Dendritic cell treated with granulocyte-macrophage colony-stimulating factor and Interleukin-4, amounts not matched to agents 40 ng/mL and 50 ng/mL, for 4 days (primary cell): ENCODE data around the gene IL27RA.
A peak's percentile ranks its signal among the peaks of the same experiment; 100 is the strongest.

ENCODE experiments used
- H3K27ac Mint-ChIP-seq: one replicate; pipeline ENCODE4 v1.8.0; 2022; ENCODE audit warnings: mild to moderate bottlenecking, mixed read lengths
- H3K27me3 Mint-ChIP-seq: one replicate; pipeline ENCODE4 v1.8.0; 2022; ENCODE audit warnings: mild to moderate bottlenecking, mixed read lengths
- H3K36me3 Mint-ChIP-seq: one replicate; pipeline ENCODE4 v1.8.0; 2022; ENCODE audit warnings: low read depth, mixed read lengths
- H3K4me1 Mint-ChIP-seq: one replicate; pipeline ENCODE4 v1.8.0; 2022; ENCODE audit warnings: low read depth, mixed read lengths
- H3K4me3 Mint-ChIP-seq: one replicate; pipeline ENCODE4 v1.8.0; 2022; ENCODE audit warnings: mild to moderate bottlenecking, moderate library complexity, mixed read lengths
- H3K9me3 Mint-ChIP-seq: one replicate; pipeline ENCODE4 v1.8.0; 2022; ENCODE audit warnings: mixed read lengths
- intact Hi-C: fragments of 100-400 bp; cut with micrococcal nuclease; formaldehyde crosslinking; loops from one replicate; pipeline ENCODE4 v1.15.0; 2022

IL27RA gene

DNA sequence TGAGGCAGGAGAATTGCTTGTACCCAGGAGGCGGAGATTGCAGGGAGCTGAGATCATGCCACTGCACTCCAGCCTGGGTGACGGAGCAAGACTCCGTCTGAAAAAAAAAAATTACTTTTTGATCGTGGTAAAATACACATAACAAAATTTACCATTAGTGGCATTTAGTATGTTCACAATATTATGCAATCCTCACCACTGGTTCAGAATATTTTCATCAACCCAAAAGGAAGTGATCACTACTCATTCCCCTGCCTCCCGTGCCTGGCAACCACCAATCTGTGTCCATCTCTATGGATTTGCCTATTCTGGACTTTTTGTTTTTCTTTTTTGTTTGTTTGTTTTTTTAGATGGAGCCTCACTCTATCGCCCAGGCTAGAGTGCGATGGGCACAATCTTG, 31.5 kb downstream of the IL27RA start:
- Mint-ChIP-seq H3K27ac (no peak overlapping the region), H3K9me3 (no peaks in the 10 kb centered on the region), H3K27me3 (peaks cover 46% of the 10 kb centered on the region)

DNA sequence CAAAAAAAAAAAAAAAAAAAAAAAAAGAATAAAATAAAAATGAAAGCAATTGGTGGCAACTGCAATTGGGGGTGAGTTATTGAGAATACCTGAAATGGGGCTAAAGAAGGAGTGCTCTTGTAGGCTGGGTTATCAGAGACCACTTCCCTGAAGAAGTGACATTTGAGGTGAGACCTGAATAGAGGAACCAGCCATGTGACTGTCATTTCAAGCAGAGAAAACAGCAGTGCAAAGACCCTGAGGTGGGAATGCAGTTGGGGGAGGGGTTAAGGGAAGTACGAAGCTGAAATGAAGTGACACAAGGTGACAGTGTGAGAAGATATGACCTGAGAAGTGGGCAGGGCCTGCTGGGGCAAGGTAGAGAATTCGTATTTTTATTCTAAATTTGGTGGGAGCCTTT, 34.6 kb downstream of the IL27RA start:
- peaks cover 34% of the 10 kb centered on the region for H3K27me3 Mint-ChIP-seq
- H3K9me3 Mint-ChIP-seq = no peaks in the 10 kb centered on the region
- peaks cover 10% of the 10 kb centered on the region for H3K4me1 Mint-ChIP-seq
- intact Hi-C loops = no loop called here
- no peak overlapping the region for H3K27ac Mint-ChIP-seq
- no peak overlapping the region for H3K4me3 Mint-ChIP-seq
- no peaks in the 10 kb centered on the region for H3K36me3 Mint-ChIP-seq

More for the DNA sequence above, 31.5 kb downstream of the IL27RA start:
- Mint-ChIP-seq H3K4me3 (no peak overlapping the region), H3K4me1 (peaks cover 20% of the 10 kb centered on the region), H3K36me3 (no peaks in the 10 kb centered on the region)
- intact Hi-C loops = no loop called here

DNA sequence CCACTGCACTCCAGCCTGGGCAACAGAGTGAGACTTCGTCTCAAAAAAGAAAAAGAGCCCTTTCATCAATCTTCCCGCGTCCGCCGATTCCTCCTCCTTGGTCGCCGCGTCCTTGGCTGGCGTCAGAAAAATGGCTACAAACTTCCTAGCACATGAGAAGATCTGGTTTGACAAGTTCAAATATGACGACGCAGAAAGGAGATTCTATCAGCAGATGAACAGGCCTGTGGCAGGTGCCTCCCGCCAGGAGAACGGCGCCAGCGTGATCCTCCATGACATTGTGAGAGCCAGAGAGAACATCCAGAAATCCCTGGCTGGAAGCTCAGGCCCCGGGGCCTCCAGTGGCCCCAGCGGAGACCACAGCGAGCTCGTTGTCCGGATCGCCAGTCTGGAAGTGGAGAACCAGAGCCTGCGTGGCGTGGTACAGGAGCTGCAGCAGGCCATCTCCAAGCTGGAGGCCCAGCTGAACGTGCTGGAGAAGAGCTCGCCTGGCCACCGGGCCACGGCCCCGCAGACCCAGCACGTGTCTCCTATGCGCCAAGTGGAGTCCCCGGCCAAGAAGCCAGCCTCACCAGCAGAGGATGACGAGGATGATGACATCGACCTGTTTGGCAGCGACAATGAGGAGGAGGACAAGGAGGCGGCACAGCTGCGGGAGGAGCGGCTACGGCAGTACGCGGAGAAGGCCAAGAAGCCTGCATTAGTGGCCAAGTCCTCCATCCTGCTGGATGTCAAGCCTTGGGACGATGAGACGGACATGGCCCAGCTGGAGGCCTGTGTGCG, 38.9 kb downstream of the IL27RA start:
- no peak overlapping the region for H3K27ac Mint-ChIP-seq
- intact Hi-C loops = loop anchor here (5.0 kb wide), 1 partner anchor 188 kb away; no protein-coding TSS in a partner anchor
- no peak overlapping the region for H3K4me3 Mint-ChIP-seq

DNA sequence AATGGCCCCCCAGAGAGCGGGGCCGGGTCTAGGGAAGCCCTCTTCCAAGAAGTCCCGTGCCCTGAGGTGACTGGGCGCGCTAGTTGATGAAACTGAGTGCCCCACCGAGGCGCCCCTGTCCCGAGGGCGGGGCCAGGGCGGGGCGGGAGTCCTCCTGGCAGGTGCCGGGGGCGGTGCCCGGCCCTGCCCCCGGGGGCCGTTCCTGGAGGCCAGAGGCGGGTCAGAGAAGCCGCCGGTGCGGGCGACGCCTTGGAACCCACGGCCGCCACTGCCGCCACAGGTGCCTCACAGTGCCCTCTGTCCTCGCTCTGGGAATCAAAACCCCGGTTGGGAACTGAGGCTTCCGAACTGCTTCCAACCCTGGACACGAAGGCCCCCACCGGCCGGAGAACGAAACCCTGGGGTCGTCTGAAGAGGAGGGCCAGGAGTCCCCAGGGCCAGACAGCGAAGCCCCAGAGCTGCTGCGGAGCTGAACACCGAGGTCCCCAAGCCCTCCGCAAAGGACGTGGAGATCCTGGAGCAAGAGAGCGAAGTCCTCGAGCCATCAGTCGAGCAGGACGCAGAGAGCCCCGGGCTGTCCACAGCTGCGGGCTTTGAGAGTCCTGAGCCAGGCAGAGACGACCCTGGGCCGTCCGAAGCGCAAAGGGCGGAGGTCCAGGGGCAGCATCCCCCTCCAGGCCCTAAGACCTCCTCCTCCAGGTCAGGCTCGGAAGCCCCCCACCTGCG, 41.1 kb downstream of the IL27RA start, which contains the start of gene MISP3:
Gene MISP3 (plus strand): TSS at position 252 of the 726 bp plus-strand sequence. CDS start 524 bp downstream, outside the sequence.
- H3K27ac Mint-ChIP-seq = peak within 1 kb of the TSS; percentile 93
- intact Hi-C loops = loop anchor here (2.0 to 5.0 kb wide), 2 partner anchors 64 to 190 kb away; partner anchors contain the start of gene ASF1B
- peaks cover 36% of the 10 kb centered on the region for H3K27me3 Mint-ChIP-seq
- H3K9me3 Mint-ChIP-seq = no peaks in the 10 kb centered on the region
- peaks cover 42% of the 10 kb centered on the region for H3K4me1 Mint-ChIP-seq
- H3K4me3 Mint-ChIP-seq = peak within 1 kb of the TSS; percentile 100
- peaks cover 17% of the 10 kb centered on the region for H3K36me3 Mint-ChIP-seq

More for the DNA sequence above, 38.9 kb downstream of the IL27RA start:
- Mint-ChIP-seq H3K4me1 (peaks cover 40% of the 10 kb centered on the region), H3K9me3 (no peaks in the 10 kb centered on the region), H3K27me3 (peaks cover 43% of the 10 kb centered on the region), H3K36me3 (peaks cover 17% of the 10 kb centered on the region)

DNA sequence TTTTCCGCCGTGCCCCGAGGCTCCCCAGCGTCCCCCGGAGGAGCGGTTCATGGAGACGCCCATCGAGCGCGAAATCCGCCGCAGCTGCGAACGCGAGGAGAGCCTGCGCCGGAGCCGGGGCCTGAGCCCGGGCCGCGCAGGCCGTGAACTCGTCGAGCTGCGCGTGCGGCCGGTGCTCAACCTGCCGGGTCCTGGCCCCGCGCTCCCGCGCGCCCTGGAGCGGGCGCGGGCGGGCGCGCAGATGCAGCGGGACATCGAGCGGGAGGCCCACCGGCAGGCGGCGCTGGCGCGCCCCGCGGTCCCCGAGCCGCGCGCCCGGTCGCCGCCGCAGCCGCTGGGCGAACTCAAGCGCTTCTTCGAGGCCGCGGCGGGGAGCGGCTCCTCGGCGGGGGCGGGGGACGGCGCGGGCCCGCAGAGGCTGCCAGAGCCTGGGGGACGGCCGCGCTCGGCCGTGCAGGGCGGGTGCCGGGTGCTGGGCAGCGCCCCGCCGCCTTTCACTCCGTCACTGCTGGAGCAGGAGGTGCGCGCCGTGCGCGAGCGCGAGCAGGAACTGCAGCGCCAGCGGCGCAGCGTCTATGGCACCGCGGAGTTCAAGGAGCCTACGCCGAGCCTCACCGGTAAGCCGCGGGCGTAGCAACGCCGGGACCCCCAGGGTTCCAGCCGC, 41.8 kb downstream of the IL27RA start:
- no peaks in the 10 kb centered on the region for H3K9me3 Mint-ChIP-seq
- H3K4me3 Mint-ChIP-seq = peak overlapping the region; percentile 100
- intact Hi-C loops = loop anchor here (2.0 to 5.0 kb wide), 2 partner anchors 63 to 191 kb away; partner anchors contain the start of gene ASF1B
- peaks cover 36% of the 10 kb centered on the region for H3K27me3 Mint-ChIP-seq
- H3K4me1 Mint-ChIP-seq = peaks cover 46% of the 10 kb centered on the region
- peaks cover 17% of the 10 kb centered on the region for H3K36me3 Mint-ChIP-seq
- H3K27ac Mint-ChIP-seq = peak overlapping the region; percentile 93

DNA sequence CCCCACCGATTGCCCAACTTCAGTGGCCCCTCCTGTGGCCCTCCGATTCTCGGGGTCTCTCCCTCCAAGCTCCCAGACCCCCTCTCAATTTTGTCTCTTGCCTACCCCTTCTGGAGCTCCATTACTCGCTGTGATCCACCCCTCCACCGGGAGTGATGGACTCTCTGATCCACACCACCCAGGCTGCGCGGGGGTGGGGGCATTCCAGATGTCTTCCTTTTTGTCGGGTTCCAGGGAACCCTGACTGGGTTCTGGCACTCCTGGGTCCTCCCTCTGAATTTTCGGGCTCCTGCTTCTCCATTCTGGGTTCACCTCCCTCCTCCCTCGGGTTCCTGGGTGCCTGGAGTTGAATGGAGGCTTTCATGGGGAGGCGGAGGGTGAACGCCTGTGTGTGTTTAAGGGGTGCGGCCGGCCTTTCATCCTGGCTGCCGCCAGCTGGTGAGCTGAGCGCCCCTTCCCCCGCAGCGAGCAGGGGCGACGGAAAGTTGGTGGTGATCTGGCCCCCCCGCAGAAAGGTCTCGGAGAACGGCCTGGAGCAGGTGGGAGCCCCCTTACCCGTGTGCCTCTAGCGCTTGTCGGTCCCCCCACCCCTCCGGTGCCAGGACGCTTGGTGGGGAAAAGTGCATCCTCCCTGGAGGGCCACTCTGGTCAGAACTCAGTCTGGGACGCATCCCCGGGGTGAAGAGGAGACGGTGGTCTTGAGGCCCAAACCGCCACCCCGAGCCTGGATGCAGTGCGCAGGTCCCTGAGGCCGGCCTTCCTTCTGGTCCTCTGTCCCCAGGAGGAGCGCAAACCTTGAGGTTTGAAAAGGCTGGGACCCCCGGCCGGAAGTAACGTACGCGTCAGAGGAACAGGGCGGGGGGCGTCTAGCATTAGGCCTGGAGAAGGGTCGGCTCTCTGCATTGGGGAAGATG, 42.6 kb downstream of the IL27RA start:
- H3K27ac Mint-ChIP-seq = peak overlapping the region; percentile 93
- no peaks in the 10 kb centered on the region for H3K9me3 Mint-ChIP-seq
- peaks cover 48% of the 10 kb centered on the region for H3K4me1 Mint-ChIP-seq

DNA sequence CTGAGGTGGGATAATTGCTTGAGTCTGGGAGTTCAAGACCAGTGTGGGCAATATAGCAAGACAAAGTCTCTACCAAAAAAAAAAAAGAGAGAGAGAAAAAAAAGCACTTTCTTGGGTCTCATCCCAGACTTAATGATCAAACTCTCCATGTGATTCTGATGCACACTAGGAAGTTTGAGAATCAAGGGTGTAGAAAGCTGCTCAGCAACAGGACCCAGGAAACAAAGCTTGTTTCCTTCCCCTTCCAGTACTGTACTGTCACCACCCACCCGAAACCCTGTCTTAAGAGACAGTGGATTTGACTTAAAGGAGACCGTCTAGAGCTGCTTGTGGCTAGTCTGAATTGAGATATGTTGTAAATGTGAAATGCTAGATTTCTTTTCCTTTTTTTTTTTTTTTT, 46.8 kb downstream of the IL27RA start:
- Mint-ChIP-seq H3K27ac (peak overlapping the region; percentile 69), H3K36me3 (peaks cover 17% of the 10 kb centered on the region), H3K4me3 (no peak overlapping the region), H3K27me3 (peaks cover 6% of the 10 kb centered on the region), H3K4me1 (peaks cover 51% of the 10 kb centered on the region), H3K9me3 (no peaks in the 10 kb centered on the region)
- intact Hi-C loops = no loop called here

More for the DNA sequence above, 42.6 kb downstream of the IL27RA start:
- Mint-ChIP-seq H3K36me3 (peaks cover 17% of the 10 kb centered on the region), H3K4me3 (peak overlapping the region; percentile 100), H3K27me3 (peaks cover 35% of the 10 kb centered on the region)
- intact Hi-C loops = loop anchor here (2.0 to 5.0 kb wide), 2 partner anchors 63 to 192 kb away; partner anchors contain the start of gene ASF1B

DNA sequence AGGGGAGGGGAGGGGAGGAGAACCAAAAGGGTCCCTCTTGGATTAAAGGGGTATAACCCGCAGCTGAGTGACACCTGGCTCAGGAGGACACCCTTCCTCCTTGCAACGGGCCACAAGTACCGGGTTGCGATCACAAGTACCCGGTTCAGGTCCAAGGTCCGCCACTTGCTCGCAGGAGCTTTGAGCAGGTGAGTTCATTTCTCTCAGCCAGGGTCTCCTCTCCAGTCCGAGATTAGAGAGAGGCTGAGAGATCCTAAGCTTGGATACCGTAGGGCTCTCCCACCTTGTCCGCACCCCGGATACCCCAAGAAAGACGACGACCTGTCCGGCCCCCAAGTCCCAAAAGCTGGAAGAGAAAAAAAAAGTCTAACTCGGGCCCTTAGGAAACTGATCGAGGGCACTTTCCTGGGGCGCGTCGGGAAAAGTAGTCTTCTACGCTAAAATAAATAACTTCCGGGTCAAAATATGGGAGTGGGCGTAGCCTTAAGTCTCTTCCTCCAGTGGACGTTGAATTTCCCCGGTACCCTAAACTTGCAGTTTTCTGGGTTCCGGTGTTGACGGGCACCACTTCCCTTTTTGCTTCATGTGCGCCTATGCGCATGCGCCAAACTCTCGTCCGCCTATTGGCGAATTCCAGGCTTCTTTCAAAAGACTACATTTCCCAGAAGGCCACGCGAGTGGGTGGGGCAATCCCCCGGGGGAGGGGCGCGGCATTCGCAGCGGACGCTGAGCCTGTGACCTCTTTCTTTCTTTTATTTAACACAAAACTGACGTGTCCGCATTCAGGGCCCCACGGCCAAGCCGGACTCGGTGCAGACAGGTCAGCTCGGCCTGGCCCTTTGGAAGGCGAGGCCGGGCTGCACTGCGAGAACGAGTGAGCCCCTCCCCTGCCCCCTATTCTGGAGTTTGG, 49.6 kb downstream of the IL27RA start:
- Mint-ChIP-seq H3K36me3 (peaks cover 12% of the 10 kb centered on the region), H3K27me3 (no peaks in the 10 kb centered on the region), H3K9me3 (no peaks in the 10 kb centered on the region), H3K4me1 (peaks cover 33% of the 10 kb centered on the region), H3K4me3 (peak overlapping the region; percentile 93), H3K27ac (peak overlapping the region; percentile 93)
- intact Hi-C loops = loop anchor here (1.0 to 5.0 kb wide), 4 partner anchors 8 to 284 kb away; partner anchors contain the start of genes ASF1B, PRKACA and ZSWIM4

DNA sequence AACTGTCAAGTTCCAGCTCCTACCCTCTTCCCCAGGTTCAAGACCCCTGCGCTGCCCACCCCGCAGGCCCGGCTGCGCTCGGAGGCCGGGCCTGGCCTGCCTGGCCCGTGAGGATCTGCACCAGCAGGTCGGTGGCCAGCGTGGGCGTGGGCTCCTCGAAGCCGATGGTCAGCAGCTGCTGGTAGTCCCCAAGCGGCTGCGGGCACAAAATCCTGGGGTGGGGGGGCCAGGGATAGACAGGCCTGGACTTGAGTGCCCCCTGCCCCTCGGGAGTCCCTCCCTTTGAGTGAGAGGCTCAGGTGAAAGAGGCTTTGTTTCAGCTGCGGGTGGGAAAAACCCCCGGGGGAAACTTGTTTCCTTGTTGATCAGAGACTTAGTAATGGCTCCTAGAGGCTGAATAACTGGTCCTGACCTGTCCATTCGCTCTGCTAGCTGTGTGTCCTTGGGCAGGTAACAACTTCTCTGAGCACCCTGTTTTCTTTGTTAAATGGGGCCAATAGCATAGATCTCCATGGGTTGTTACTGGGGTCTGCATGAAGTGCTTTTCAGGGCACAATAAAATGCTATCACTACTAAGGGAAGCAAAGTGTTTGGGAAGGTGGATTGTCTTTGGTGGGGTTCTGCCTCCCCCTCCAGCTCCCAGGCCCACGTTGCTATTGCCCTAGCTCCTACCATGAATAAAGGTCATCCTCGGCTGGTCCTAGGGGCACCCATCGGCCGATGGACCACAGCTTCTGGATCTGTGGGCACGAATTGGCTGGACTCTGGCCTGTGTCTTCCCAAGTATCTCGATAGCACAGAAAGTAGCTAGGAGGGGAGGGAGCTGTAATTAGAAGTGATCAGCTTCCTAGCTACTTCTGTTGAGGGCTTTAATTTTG, 50.5 kb downstream of the IL27RA start:
- H3K9me3 Mint-ChIP-seq = no peaks in the 10 kb centered on the region
- peaks cover 28% of the 10 kb centered on the region for H3K4me1 Mint-ChIP-seq
- H3K27me3 Mint-ChIP-seq = no peaks in the 10 kb centered on the region
- intact Hi-C loops = loop anchor here (1.0 to 5.0 kb wide), 4 partner anchors 7 to 285 kb away; partner anchors contain the start of genes ASF1B, PRKACA and ZSWIM4
- peak overlapping the region; percentile 93 for H3K4me3 Mint-ChIP-seq
- peaks cover 17% of the 10 kb centered on the region for H3K36me3 Mint-ChIP-seq
- peak overlapping the region; percentile 93 for H3K27ac Mint-ChIP-seq

DNA sequence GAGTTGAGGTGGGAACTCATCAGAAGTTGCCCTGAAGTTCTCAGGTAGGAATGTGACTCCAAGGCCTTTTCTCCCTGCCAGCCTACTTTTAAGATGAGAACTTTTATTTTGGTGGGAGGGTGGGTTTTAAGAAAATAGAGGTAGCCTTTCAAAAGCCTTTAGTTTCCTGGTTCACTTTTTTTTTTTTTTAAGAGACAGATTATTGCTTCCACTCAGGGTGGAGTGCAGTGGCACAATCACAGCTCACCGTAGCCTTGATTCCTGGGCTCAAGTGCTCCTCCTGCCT, 51.1 kb downstream of the IL27RA start:
- Mint-ChIP-seq H3K27me3 (no peaks in the 10 kb centered on the region), H3K9me3 (no peaks in the 10 kb centered on the region), H3K36me3 (peaks cover 23% of the 10 kb centered on the region), H3K4me3 (peak overlapping the region; percentile 93), H3K4me1 (peaks cover 23% of the 10 kb centered on the region), H3K27ac (peak overlapping the region; percentile 93)
- intact Hi-C loops = loop anchor here (5.0 kb wide), 2 partner anchors 35 to 285 kb away; partner anchors contain the start of genes PRKACA and ZSWIM4

DNA sequence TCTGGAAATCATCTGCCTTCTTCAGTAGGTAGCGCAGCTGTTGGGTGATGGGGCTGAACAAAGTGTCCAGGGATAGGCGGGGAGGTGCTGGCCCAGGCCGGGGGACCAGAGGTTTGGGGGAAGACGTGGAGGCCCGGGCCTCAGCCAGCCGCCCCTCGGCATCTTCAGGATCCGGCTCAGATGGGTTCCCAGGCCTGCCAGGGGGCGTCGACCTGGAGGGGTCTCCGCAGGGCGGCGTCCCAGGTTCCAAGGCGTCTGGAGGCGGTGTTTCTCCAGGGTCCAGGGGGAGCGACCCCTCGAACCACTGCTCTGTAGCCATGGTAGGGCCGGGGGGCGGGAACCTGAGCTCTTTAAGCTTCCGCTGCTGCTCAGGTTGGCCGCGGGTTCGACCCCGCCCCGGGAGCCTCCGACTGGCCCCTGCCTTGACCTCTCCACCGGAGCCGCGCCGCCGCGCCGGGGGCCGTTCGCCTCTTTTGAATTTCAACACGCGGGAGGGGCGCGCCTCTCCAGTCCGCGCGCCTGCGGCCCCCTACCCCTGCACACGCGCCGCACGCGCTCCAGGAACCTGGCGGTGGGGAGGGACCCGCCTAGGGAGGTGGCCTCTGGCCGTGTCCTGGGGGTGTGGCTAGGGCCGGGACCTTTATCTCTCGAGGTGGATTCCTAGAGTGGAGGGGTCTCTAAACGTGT, 53.9 kb downstream of the IL27RA start, which contains the start of gene C19orf67:
Gene C19orf67 (minus strand): TSS at position 475 of the 687 bp plus-strand sequence. CDS start 156 bp downstream, at position 319.
- no peaks in the 10 kb centered on the region for H3K27me3 Mint-ChIP-seq
- H3K27ac Mint-ChIP-seq = no peak within 1 kb of the TSS
- no peaks in the 10 kb centered on the region for H3K9me3 Mint-ChIP-seq
- intact Hi-C loops = no loop called here
- peaks cover 25% of the 10 kb centered on the region for H3K4me1 Mint-ChIP-seq
- H3K36me3 Mint-ChIP-seq = peaks cover 42% of the 10 kb centered on the region
- no peak within 1 kb of the TSS for H3K4me3 Mint-ChIP-seq
